Fibroblast of peridontal ligament (primary cell): Measurements from ENCODE around the gene USP3.

Source experiments
- DNase-seq: peaks from one replicate; pipeline ENCODE4 v3.0.0-alpha.2; 2010; ENCODE audit errors: extremely low read depth

USP3 gene

DNA sequence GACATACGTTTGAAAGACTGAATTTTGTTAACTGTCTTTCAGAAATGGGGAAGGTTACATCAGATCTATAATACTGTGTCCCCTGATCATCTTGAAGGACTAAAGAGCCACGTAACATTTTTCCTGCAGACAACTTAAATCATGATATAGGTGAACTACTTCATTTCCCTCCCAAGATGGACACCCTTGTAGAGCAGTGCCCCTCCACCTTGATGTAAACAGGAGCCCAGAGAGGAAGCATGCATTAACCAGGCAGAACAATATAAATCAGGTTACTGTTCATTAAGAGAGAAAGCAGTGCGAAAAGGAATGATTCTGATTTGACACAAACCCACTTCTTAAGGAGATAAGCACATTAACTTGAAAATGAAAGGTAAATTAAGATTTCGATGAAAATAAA is 36.1 kb downstream of the USP3 start:
- no peak for DNase-seq

- no peak for DNase-seq
These were observed 40.0 kb downstream of the USP3 start for GRCh38 chr15:63544258-63545026.

- DNase-seq, result no peak
These were observed 41.1 kb downstream of the USP3 start for GRCh38 chr15:63545520-63545919.

DNA sequence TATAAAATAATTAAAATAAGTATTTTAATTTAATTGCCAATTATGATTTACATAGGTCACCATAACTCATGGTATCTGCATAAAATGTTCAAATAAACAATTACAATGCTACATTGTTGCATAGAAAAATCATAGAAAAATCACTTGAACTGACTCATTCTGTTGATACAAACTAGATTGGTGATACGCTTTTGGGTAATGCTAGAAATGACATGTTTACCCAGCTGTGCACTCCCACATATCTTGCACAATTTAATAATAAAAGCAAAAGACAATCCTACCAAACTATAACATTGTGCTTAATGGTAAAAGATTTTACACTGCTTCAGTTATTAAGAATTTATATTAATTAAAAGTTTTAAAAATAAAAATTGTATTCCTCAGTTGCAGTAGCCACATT is 47.0 kb downstream of the USP3 start:
- DNase-seq, result peak; percentile 68

DNA sequence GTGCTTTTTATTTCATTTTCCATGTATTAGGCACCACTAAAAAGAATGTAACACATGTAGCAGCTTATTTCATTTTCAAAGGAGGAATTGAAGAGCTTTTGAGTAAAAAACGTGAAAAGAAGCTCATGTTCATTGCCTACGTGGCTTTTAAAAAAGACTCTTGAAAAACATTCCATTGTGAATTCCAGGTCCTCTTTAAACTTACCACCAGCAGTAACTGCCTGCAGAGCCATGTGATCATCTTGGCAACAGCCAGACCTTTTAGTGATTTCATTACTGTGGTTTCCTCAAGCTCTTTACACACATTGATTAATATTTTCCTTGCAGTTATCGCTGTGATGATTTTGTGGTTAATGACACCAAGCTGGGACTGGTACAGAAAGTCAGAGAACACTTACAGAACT is 49.0 kb downstream of the USP3 start:
- DNase-seq, result peak; percentile 93

DNA sequence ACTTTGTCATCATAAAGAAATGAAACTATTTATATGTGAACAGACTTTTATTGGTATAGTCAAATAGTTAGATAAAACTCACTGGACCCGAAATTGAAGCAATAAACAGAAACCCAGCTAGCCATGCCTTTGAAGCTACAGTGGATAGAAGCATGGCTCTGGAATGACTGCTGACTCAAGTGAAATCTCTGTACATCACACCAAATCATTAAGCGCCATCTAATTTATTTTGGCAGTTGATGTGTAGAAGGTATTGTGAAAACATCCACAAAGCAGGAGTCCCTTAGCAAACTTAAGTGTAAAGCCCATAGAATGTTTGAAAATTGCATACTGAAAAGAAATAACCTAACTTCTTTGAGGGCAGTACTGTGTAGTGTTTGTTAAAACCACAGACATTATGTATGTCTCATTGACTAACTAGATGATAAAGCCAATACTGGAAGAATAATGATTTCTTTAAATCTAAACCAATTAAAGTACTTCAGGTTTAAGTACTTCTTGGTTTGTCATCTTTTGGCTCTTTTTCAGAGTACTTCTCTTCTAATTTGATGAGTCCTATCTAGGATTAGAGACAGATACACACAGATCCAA is 50.0 kb downstream of the USP3 start:
- DNase-seq, result no peak

- no peak for DNase-seq
These were observed 51.1 kb downstream of the USP3 start for GRCh38 chr15:63555507-63555906.

GRCh38 chr15:63556246-63556645 is 51.9 kb downstream of the USP3 start:
- DNase-seq, result no peak

- no peak for DNase-seq
These were observed 52.3 kb downstream of the USP3 start for GRCh38 chr15:63556736-63557135.

DNA sequence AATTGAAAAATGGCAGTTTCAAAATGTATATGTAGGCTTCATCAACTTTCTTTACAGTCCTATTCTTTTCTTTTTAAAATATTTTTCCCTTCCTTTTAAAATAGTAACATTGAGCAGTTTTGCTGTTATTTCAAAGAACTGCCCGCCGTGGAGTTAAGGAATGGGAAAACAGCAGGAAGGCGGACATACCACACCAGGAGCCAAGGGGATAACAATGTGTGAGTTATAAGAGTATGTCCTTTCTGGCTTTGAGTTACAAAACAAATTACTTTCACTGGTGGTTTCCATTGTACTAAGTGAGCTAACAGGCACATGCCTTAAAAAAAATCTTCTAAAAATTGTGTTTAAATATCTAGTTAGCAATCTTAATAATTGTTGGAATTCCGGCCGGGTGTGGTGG is 55.4 kb downstream of the USP3 start:
- DNase-seq, result no peak

- no peak for DNase-seq
These were observed 56.5 kb downstream of the USP3 start for GRCh38 chr15:63560741-63561448.

DNA sequence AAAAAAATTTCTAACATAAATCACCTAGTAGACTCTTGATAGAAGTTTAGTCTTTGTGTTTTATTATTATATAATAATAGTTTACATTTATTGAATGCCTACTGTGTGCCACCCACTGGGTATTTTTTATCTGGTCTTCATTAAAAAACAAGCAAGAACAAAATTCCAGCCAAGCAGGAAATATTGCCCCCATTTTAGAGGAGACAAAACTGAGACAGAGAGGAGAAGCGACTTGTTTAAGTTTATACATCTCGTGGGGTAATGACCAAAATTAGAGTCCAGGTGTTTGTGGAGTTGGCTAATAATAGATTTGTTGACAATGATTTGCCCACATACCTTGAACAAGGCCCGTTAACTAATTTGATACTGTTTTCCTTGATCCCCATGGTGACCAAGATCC is 59.7 kb downstream of the USP3 start:
- no peak for DNase-seq

DNA sequence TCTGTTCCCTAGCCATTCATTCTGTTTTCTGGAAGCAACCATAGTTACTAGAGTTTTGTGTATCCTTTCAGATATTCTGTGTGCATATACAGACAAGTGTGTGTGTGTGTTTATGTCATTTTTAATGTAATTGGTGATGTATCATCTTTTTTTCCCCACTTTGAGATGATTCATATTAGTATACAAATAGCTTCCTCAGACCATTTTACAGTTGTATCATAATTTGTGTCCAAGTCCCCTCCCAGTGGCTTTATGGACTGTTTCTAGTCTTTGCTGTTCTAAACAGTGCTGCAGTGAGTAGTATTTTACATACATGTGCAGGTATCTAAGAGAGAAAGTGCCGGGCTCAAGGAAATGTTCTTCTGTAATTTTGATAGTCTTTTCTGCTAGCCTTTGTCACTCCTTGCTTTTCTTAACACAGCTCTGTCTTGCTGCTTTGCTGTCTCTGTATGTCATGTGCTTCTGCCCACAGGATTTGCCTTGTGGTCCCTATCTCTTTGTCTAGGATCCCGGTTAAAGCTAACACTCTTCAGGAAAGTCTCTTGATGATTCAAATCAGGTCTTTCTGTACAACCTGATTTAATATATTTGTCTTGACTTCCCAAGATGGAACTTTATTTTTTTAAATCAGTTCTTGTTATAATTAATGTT is 61.3 kb downstream of the USP3 start:
- DNase-seq, result no peak

DNA sequence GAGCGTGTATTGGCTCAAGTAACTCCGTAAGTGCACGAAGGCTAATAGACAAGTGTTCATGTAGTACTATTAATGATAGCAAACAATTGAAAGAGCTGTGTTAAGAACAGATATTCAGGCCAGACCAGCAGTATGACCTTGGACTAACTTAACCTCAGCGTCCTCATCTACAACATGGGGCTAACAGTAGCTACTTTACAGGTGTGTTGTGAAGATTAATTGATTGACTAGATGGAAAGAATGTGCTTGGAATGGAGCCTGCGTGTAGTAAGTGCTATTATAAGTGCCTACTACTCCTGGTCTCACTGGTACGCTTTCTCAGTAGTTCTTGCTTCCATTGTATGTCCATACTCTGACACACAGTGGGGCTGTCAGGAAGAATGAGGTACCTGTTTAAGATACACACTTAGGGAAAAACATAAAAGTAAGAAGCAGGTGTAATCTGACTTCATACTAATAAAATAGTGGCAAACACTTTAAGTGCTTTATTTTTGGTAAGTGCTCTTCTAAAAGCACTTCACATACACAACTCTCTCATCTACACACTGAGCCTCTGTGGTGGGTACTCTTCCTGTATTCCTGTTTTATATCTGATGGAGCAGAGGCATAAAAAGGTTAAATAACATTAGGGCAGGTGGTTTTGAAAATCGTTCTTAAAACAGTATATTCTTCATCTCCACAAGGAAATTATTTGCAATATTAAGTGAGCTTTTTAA is 68.5 kb downstream of the USP3 start:
- no peak for DNase-seq

- peak; percentile 56 for DNase-seq
These were observed 69.1 kb downstream of the USP3 start for GRCh38 chr15:63573533-63573932.

GRCh38 chr15:63575312-63575711 is 70.9 kb downstream of the USP3 start:
- DNase-seq, result no peak

DNA sequence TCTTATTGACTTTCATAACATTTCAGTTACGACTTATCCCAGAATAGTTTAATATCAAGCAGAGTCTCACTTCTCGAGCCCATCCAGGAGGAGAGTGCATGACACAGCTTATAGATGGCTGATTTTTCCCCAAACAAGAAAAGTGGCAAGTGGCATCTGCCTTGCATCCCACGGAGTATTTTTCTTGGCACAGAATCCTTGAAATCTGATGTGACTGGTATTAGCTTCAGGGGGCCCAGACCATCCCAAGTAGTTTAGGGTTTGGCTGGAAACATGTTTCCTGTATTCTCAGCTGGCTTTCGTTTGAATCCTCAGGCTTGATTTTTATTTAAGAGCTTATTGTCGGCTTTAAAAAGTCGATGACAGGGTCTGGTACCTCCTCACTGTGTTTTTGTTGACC is 72.0 kb downstream of the USP3 start:
- no peak for DNase-seq

GRCh38 chr15:63582179-63582578 is 77.8 kb downstream of the USP3 start:
- DNase-seq, result no peak

DNA sequence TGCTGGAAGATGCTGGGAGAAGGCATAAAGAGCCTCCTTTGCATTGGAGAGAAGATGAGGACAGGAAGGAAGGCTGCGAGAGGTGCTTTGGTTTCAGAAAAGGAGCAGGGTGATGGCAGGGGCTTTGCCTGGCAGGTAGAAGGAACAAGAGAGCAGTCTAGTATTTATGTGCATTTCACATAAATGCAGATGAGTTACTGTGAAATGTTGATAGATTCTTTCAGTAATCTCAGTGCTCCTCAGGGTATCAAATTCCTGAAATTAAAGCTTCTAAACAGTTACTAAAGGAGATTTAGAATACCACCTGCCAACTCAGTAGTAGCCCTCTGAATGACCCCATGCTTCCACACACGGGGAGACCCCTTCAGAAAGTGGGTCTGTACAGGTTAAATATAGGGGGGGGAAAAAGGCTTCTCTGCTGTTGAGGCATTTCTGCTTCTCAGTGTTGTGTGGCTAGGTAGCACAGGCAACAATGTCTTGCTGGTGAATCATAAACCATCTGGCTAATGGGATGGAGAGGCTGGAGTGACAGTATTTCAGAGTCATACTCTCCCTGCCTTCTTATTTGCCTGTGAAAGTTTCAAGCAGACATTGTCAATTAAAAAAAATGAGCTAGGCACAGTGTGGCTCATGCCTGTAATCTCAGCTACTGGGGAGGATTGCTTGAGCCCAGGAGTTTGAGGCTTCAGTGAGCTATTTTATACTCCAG is 78.5 kb downstream of the USP3 start:
- peak; percentile 82 for DNase-seq

GRCh38 chr15:63586790-63587189 is 82.4 kb downstream of the USP3 start:
- no peak for DNase-seq

DNA sequence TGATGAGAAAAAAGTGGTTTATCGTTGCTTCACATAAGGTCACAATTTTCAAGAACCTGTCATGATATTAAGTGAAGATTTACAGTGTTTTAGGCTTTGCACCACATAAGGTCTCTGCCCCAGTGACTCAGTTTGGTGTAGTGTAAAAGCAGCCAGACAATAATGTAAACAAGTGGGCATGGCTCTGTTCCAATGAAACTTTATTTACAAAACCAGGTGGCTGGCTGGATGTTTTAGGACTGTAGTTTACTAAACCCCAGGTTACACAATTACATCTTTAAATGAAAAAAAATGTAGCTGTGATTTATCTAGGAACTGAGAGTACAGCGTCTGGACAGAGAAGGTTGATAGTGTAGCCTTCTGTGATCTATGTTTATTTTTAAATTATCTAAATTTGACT is 83.1 kb downstream of the USP3 start:
- DNase-seq, result peak; percentile 70
